Urinary bladder (tissue), 4 donors: ENCODE data around the gene ASXL1. TPM values are rescaled to one million over a fixed set of nuclear protein-coding genes. Genes with fewer than 3 reads are reported as not detected.
"Not testable (repeated sequence)": the region's sequence is repeated elsewhere in the genome, so short reads cannot be mapped to it uniquely, and the experiment has no call there.

Source experiments
- DNase-seq: peaks from one replicate; pipeline ENCODE4 v3.0.0-alpha.2; 2015; ENCODE audit errors: extremely low spot score
- H3K27ac ChIP-seq: one replicate; pipeline ENCODE4 v1.5.1; 2013; ENCODE audit warnings: low read depth, mild to moderate bottlenecking, moderate library complexity
- H3K36me3 ChIP-seq: one replicate; pipeline ENCODE4 v1.6.1; 2013; ENCODE audit warnings: mild to moderate bottlenecking, moderate library complexity; ENCODE audit not compliant: insufficient read depth
- H3K4me1 ChIP-seq: one replicate; pipeline ENCODE4 v1.6.1; 2013; ENCODE audit warnings: mild to moderate bottlenecking, moderate library complexity; ENCODE audit not compliant: insufficient read depth
- H3K4me3 ChIP-seq: one replicate; pipeline ENCODE4 v1.5.1; 2013; ENCODE audit warnings: low read depth, low read length
- WGBS: extraction: QIAGEN DNeasy Blood & Tissue Kit; methylation state at CpG from one replicate; pipeline ENCODE4 v1.1.7; 2013; 5-methylcytosine and 5-hydroxymethylcytosine counted together
- polyA plus RNA-seq: library from polyadenylated mRNA; stranded (reverse); fragments of 200-250 nt; gene quantifications from one replicate; pipeline ENCODE4 v1.2.3, GENCODE V29; 2013
- total RNA-seq: library from RNA; depleted of rRNA; stranded (reverse); fragments of >200 nt; gene quantifications from one replicate; pipeline ENCODE4 v1.2.3, GENCODE V29; 2014
- donor health status: healthy with polysubstance abuse.
- donor health status: healthy.

Gene ASXL1
- total and polyA plus RNA-seq, 2 donors, result 28.6 to 69.6 TPM

DNA sequence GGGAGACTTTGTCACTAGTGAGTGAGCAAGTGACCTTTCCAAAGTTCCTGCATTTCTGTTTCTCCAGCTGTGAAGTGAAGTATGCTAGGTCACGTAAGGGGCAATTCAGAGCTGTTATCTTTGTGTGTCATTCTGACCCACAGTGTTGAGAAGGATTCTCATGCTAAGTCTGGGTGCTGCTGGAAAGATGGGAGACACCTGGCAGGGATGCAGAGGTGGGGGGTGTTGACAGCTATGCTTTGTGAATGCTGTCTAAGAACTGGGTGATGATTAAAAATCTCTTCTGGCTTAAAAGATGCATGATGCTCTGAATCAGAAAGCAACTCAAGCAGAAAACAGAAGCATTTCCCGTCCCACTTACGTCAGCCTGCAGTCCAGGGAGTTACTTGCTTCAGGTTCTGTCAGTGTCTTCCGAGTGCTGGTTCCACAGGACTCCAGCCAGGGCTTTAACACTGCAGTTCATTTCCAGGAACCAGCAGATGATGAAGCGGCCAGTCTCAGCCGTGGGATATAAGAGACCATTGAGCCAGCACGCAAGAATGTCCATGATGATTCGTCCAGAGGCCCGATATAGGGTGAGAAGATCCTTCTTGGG is 30.9 kb upstream of the ASXL1 start:
- Histone ChIP-seq H3K4me3 (no peak overlapping the region), H3K36me3 (no peaks in the 10 kb centered on the region), H3K4me1 (no peaks in the 10 kb centered on the region), H3K27ac (no peak overlapping the region)
- DNase-seq, result no peak
- 82% methylated on average over 9 of the region's 9 CpGs for WGBS

DNA sequence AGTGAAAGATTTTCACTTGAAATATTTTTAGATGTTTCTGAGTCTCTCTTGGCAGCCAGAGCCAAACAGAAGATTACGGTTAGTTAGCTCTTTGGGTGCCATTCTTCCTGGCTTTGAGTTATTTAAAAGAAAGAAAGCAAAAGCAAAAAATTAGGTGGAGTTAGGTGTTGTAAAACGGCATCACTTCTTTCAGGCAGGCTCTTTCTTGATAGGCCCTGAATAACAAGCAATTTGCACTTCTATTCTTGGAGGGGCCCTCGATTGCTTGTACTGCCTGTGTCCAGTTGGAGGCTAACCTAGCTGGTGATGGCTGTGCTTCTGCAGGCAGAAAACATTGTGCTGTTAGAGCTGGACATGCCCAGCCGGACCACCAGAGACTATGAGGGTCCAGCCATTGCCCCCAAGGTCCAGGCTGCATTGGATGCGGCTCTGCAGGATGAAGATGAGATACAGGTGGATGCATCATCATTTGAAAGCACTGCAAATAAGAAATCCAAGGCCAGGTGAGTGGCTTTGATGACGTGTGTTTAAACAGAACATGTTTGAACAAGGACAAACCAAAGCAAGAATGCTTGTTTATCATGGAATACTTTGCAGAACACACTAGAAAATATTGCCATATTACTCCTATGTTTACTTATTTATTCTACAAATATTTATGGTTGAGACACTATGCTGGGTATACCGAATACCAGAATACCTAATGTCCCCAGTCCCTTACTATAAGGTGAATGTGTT is 28.1 kb upstream of the ASXL1 start:
- no peak for DNase-seq
- H3K4me1 ChIP-seq, result no peaks in the 10 kb centered on the region
- H3K36me3 ChIP-seq, result no peaks in the 10 kb centered on the region
- no peak overlapping the region for H3K4me3 ChIP-seq
- H3K27ac ChIP-seq, result no peak overlapping the region
- 86% methylated on average over 7 of the region's 7 CpGs for WGBS

DNA sequence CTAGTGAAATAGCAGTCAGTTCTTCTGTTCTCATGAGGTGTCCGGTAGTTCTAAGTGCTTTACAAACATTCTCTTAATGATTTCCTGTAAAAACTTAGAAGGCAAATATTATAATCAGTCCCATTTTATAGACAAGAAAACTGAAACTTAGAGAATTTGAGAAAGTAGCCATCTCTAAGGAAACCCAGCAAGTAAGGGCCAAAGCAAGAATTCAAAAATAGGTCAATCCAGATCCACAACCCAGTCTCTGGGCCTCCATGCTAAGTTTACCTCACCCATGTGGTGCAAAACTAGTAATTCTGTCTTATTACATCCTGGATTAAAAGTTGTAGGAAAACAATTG is 27.6 kb upstream of the ASXL1 start:
- H3K27ac ChIP-seq, result no peak overlapping the region
- no peak for DNase-seq
- H3K4me3 ChIP-seq, result no peak overlapping the region
- WGBS, result 87% methylated on average over 1 of the region's 1 CpG
- H3K4me1 ChIP-seq, result no peaks in the 10 kb centered on the region
- no peaks in the 10 kb centered on the region for H3K36me3 ChIP-seq

DNA sequence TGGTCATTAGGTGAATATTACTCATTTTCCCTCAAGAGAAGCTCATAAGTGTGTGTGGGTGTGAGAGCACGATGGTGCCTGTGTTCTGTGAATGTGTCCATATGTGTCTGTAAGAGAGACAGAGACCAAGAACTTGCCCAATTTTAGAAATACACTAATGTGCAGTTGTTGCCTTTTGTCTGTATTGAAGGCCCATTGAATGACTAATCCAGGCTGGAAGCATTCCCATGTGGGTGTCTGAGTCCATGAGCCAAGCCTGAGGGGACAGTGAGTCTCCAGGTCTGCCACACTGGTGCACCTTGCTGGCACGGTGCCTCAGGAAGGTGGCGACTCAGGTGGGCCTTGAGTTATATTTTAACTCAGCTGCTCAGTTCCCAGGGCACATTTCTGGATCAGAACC is 25.5 kb upstream of the ASXL1 start:
- Histone ChIP-seq H3K36me3 (no peaks in the 10 kb centered on the region), H3K4me3 (no peak overlapping the region), H3K27ac (no peak overlapping the region), H3K4me1 (no peaks in the 10 kb centered on the region)
- WGBS, result 87% methylated on average over 3 of the region's 3 CpGs
- DNase-seq, result no peak

DNA sequence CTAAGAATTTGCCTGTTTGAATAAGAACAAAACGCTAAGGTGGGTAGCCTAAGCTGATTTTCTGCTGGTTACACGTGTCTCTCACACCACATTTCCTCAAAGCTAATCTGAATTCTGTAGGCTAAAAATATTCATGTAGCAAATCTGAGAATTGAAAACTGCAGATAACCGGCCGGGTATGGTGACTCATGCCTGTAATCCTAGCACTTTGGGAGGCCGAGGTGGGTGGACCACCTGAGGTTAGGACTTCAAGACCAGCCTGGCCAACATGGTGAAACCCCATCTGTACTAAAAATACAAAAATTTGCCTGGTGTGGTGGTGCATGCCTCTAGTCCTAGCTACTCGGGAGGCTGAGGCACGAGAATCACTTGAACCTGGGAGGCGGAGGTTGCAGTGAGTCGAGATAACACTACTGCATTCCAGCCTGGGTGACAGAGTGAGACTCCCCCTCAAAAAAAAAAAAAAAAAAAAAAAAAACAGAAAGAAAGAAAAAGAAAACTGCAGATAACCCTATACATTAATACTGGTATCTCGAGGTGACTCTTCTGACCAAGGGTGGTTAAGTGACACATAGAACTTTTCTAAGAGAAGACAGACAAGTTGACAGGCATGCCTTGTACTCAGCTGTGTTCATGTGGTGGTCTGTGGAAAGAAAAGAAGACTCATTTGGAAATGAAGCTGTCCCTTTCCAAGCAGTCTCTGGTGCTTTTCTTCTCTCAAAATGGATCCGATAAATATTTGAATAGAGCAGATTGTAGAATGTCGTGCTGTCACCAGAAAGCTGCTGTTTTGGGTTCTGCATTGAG is 24.7 kb upstream of the ASXL1 start:
- no peak overlapping the region for H3K27ac ChIP-seq
- no peaks in the 10 kb centered on the region for H3K36me3 ChIP-seq
- DNase-seq, result no peak
- 81% methylated on average over 12 of the region's 12 CpGs for WGBS
- no peaks in the 10 kb centered on the region for H3K4me1 ChIP-seq
- H3K4me3 ChIP-seq, result no peak overlapping the region

DNA sequence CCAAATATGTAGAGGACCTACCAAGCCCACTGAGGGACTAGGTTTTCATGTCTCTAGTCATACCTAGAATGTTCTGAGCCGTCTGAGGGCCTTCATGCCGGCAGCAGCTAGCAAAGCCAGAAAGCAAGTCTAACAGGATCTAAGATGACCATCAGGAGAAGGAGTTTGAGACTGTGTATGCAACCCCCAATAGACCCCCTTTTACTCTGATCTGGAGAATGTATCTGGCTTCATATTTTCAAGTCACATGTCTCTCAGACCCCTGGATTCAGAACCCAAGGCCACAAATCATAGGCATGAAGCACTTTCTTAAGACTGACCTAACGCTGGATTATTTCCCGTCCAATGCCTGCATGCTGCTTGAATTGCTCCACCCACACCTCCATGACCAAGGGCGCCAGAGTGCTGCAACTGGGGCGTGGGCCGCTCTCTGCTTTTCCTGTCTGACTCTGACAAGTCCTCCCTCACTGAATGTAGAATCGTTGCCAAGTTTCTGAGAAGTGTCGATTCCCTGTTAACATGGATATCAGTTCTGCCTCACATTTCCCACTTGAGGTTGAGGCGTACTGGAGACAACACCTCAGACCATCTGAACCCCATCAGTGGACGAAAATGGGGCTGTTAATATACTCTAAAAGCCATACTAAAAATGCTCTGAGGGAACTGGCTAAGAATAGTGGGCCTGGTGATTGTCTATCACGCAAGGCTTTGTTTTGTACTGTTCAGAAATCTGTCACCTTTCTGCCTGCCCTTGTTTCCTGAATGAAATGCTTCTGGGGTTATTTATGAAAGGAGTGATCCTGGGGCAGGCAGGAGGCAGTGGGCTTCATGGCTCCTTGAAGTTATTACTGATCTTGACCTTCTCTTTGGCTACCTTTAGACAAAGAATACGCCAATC is 23.9 kb upstream of the ASXL1 start:
- DNase-seq, result no peak
- Histone ChIP-seq H3K36me3 (no peaks in the 10 kb centered on the region), H3K4me1 (no peaks in the 10 kb centered on the region), H3K27ac (peak overlapping the region; percentile 39), H3K4me3 (no peak overlapping the region)
- 65% methylated on average over 13 of the region's 13 CpGs for WGBS

DNA sequence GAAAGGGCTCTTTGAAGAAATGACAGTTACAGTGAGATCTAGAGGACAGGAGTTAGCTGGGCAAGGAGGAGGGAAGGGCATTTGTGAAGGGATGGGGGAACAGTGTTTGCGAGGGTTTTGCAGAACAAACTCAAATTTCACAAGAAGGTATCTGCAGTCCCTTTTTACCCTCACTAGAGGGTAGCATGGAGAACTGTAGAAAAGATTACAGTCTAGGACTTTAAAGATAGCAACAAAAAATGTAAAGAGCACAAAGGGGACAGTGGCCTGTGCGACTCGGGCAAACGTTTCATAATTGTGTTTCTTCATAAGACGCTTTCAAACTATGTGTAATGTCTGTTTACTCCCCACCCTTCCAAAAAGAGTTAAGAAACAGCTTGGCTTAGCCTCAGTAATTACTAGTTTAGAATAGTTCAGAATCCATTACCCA is 21.2 kb upstream of the ASXL1 start:
- 18% methylated on average over 5 of the region's 5 CpGs for WGBS
- no peak for DNase-seq

DNA sequence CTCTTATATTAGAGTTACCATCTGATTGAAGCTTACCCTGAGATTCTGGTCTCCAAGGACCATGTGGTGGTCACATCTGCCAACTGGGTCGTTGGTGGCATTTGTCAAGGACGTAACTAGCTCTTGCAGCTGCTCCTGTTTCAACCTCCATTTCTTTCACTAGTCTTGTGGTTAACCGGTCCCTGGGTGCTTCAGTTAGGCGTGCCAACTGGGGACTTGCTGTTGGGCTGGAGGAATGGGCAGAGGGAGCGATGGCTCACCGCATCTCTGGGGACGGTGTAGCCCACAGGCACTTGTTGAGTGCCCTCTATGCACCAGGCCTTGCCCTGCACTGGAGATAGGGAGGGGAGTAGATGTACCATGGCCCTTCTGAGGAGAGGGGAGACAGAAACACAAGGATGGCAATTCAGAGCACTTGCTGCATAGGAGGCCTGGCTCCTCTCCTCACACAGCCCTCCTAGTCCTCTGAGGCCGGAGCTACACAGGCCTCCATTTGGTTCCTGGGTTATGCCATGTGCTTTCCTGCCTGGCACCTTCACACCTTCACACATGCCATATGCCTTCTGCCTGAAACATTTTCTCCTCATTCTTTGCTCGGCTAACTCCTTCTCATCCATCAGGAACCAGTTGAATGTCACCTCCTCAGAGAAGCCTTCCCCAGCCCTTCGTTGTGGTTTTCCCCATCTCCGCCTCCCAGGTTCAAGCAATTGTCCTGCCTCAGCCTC is 20.0 kb upstream of the ASXL1 start:
- Histone ChIP-seq H3K4me3 (no peak overlapping the region), H3K4me1 (no peaks in the 10 kb centered on the region), H3K36me3 (no peaks in the 10 kb centered on the region), H3K27ac (no peak overlapping the region)
- DNase-seq, result no peak
- 93% methylated on average over 11 of the region's 11 CpGs for WGBS

More for the DNA sequence above, 21.2 kb upstream of the ASXL1 start:
- Histone ChIP-seq H3K27ac (no peak overlapping the region), H3K4me1 (no peaks in the 10 kb centered on the region), H3K36me3 (no peaks in the 10 kb centered on the region), H3K4me3 (no peak overlapping the region)

DNA sequence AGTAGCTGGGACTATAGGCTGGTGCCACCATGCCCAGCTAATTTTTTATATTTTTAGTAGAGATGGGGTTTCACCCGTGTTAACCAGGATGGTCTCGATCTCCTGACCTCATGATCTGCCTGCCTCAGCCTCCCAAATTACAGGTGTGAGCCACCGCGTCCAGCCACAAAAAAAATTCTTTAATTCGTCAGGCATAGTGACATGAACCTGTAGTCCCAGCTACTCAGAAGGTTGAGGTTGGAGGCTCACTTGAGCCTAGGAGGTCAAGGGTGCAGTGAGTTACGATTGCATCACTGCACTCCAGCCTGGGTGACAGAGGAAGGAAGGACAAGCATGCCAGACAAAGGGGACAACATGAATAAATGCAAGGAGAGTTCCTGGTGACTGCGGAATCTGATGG is 19.5 kb upstream of the ASXL1 start:
- H3K36me3 ChIP-seq, result no peaks in the 10 kb centered on the region
- H3K4me3 ChIP-seq, result no peak overlapping the region
- no peak overlapping the region for H3K27ac ChIP-seq
- no peaks in the 10 kb centered on the region for H3K4me1 ChIP-seq
- WGBS, result 93% methylated on average over 7 of the region's 7 CpGs
- DNase-seq, result no peak

DNA sequence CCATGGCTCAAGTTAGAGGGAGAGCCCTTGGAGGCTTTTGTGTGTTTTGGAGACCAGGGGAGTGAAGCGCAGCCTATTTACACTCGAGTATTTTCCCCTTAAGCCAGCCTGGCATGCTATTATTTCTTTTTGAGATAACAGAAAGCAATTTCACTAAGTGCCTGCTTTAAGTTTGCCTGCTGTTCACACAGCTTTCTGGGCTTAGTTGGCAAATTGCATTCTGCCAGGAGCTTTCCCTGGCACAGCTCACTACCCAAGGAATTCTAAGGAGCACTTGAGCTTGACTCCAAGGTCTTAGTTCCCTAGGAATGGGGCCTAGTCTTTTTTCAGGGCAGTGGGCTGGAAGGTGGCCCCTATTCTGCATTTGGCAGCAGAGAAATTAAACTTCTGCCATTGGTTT is 19.0 kb upstream of the ASXL1 start:
- no peaks in the 10 kb centered on the region for H3K4me1 ChIP-seq
- H3K36me3 ChIP-seq, result no peaks in the 10 kb centered on the region
- H3K4me3 ChIP-seq, result no peak overlapping the region
- no peak for DNase-seq
- H3K27ac ChIP-seq, result no peak overlapping the region
- 52% methylated on average over 2 of the region's 2 CpGs for WGBS

DNA sequence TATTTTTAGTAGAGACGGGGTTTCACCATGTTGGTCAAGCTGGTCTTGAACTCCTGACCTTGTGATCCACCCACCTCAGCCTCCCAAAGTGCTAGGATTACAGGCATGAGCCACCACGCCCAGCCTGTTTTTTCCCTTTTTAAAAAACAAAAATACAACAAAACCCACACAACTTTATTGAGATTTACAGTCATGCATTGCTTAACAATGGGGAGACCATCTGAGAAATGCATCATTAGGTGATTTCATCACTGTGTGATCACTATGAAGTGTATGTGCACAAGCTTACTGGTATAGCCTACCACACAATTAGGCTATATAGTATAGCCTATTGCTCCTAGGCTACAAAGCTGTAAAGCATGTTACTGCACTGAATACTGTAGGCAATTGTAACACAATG is 17.1 kb upstream of the ASXL1 start:
- H3K4me1 ChIP-seq, H3K36me3 ChIP-seq, H3K27ac ChIP-seq, DNase-seq, H3K4me3 ChIP-seq: not testable (repeated sequence)
- 94% methylated on average over 2 of the region's 2 CpGs for WGBS

DNA sequence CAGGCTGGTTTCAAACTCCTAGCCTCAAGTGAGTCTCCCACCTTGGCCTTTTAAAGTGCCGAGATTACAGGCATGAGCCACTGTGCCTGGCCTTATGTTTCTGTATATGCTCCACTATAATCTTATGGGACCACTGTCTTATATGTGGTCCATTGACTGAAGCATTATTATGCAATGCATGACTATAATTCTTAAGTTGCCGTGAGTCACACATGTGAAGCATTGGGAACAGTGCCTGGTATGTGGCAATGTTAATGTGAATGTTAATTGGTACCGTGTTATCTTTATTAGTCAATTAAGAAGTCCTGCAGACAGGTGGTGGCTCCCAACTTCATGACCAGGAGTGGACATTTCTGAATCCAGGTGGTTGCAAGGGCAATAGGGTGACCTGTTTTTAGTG is 14.7 kb upstream of the ASXL1 start:
- 82% methylated on average over 3 of the region's 3 CpGs for WGBS
- no peaks in the 10 kb centered on the region for H3K36me3 ChIP-seq

More for the DNA sequence above, 14.7 kb upstream of the ASXL1 start:
- no peak overlapping the region for H3K4me3 ChIP-seq
- no peak overlapping the region for H3K27ac ChIP-seq
- no peaks in the 10 kb centered on the region for H3K4me1 ChIP-seq
- DNase-seq, result no peak
